Tibial artery (tissue), 4 donors: ENCODE results near the gene STYXL1.

Experiments
- DNase-seq, 2 donors: peaks; one replicate each; pipeline ENCODE4 v3.0.0-alpha.2; 2019
- H3K27ac ChIP-seq, 2 donors: fragments of 200-600 bp; sonication (generic) in 1 of 2; 1 replicate in 1 of 2; 2 replicates in 1 of 2; pipeline ENCODE4 v1.5.1; 2018 to 2019; ENCODE audit warnings: mild to moderate bottlenecking in 1 of 2
- H3K27me3 ChIP-seq, 2 donors: fragments of 200-600 bp; sonication (generic) in 1 of 2; one replicate each; pipeline versions ENCODE4 v1.5.1 to v1.6.0; 2016 to 2019
- H3K36me3 ChIP-seq, 3 donors: fragments of 200-600 bp; sonication (generic) in 2 of 3; one replicate each; pipeline ENCODE4 v1.5.1; 2016 to 2019; ENCODE audit warnings: mild to moderate bottlenecking in 2 of 3
- H3K4me1 ChIP-seq, 4 donors: fragments of 200-600 bp; sonication (generic) in 2 of 4; 1 replicate in 3 of 4; 2 replicates in 1 of 4; pipeline ENCODE4 v1.5.1; 2016 to 2019
- H3K4me3 ChIP-seq, 2 donors: fragments of 200-600 bp; sonication (generic) in 1 of 2; 1 replicate in 1 of 2; 2 replicates in 1 of 2; pipeline ENCODE4 v1.5.1; 2018 to 2019; ENCODE audit warnings: mild to moderate bottlenecking in 2 of 2
- H3K9me3 ChIP-seq, 3 donors: fragments of 200-600 bp; sonication (generic) in 1 of 3; one replicate each; pipeline ENCODE4 v1.5.1; 2016 to 2019
- CTCF ChIP-seq, 2 experiments: fragments of 200-600 bp in 1 of 2; fragments of 450-650 bp in 1 of 2; IDR thresholded peaks; one replicate each; pipeline ENCODE4 v1.5.1; 2017 to 2019; ENCODE audit warnings: antibody characterized with exemption in 2 of 2, mild to moderate bottlenecking in 1 of 2, moderate library complexity in 1 of 2
- intact Hi-C: fragments of 100-400 bp; cut with DNase I; formaldehyde crosslinking; loops from one replicate; pipeline ENCODE4 v1.15.0; 2023; ENCODE audit warnings: low total_unique reads

STYXL1 gene

DNA sequence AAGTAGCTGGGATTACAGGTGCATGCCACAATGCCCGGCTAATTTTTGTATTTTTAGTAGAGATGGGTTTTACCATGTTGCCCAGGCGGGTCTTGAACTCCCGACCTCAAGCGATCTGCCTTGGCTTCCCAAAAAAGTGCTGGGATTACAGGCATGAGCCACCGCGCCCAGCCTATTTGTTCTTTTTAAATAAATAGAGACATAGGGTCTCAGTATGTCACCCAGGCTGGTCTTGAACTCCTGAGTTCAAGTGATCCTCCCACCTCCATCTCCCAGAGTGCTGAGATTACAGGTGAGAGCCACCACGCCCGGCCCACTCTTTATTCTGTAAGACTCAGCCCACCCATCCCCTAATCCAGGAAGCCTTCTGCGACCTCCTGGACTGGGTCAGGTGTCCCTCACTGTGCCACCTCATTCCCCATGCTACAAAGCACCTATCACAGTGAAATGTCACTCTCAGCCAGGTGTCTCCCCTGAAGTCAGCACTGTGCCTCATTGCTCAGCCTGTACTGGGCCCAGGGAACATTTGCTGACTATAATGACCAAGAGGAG lies 56.2 kb downstream of the STYXL1 start:
- peaks cover 12 to 30% (median 25%) of the 10 kb centered on the region in 3 donors for H3K36me3 ChIP-seq
- H3K27me3 ChIP-seq, result no peaks in the 10 kb centered on the region
- intact Hi-C loops, result no loop called here
- H3K4me3 ChIP-seq, result no peak overlapping the region
- H3K27ac ChIP-seq, result peak overlapping the region; percentile 96 to 99
- TF ChIP-seq CTCF (IDR thresholded peaks at IDR 0.05), result no peak
- no peaks in the 10 kb centered on the region for H3K9me3 ChIP-seq
- peaks cover 4 to 56% (median 38%) of the 10 kb centered on the region in 4 donors for H3K4me1 ChIP-seq
- DNase-seq, result peak in 1 of 2 donors; percentile 63

DNA sequence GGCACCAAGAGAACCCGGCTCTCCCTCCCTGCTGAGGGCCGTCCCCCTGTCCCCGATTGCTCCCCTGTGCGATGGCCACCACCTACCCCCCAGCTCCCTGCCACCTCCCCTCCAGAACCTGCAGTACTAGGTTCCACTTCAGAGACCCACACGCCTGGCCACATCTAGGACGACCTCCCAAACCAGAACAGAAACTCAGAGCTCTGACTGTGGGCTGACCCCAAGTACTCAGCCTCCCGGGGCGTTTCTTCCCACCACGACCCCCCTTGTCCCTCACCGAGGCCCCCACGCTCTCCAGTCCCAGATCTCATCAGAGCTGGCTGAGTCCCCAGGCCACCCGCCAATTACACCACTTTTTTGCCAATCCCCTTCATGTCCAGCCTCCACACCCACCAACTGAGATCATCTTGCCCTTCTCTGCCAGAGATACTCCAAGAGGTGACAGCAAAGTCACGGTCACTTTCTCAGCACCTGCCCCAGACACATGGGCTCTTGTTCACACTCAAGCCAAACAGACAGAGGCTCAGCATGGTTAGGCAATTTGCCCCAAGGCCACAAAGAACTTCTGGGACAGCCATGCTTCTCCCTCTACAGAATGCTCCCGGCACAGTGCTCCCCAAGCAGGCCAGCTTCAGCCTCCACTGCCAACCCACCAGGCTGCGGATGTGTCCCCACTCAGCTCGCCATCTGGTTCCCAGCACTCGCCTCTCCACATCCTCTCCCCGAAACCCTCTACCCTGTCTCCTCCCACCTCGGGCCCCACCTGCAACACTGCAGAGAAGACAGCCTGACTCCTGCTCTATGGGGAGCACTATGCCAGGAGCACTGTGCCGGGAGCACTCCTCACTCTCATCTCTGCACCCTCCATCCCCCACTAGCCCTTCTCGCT lies 58.1 kb downstream of the STYXL1 start:
- peak; percentile 62 to 90 for DNase-seq
- H3K27me3 ChIP-seq, result no peaks in the 10 kb centered on the region
- H3K36me3 ChIP-seq, result peaks cover 31 to 49% (median 44%) of the 10 kb centered on the region in 3 donors
- H3K27ac ChIP-seq, result peak overlapping the region; percentile 72 to 99
- intact Hi-C loops, result no loop called here
- peaks cover 4 to 45% (median 29%) of the 10 kb centered on the region in 4 donors for H3K4me1 ChIP-seq
- H3K4me3 ChIP-seq, result peak overlapping the region; percentile 21 to 35
- no peaks in the 10 kb centered on the region for H3K9me3 ChIP-seq
- TF ChIP-seq CTCF (IDR thresholded peaks at IDR 0.05), result no peak

GRCh38 chr7:75988568-75989499 lies 59.0 kb downstream of the STYXL1 start:
- no peak for TF ChIP-seq CTCF (IDR thresholded peaks at IDR 0.05)
- intact Hi-C loops, result no loop called here
- Histone ChIP-seq H3K9me3 (no peaks in the 10 kb centered on the region), H3K4me1 (peaks cover 4 to 45% (median 29%) of the 10 kb centered on the region in 4 donors), H3K27me3 (no peaks in the 10 kb centered on the region), H3K27ac (peak overlapping the region; percentile 72 to 99), H3K4me3 (peak overlapping the region; percentile 21 to 35), H3K36me3 (peaks cover 33 to 58% (median 53%) of the 10 kb centered on the region in 3 donors)
- DNase-seq, result peak in 1 of 2 donors; percentile 84

DNA sequence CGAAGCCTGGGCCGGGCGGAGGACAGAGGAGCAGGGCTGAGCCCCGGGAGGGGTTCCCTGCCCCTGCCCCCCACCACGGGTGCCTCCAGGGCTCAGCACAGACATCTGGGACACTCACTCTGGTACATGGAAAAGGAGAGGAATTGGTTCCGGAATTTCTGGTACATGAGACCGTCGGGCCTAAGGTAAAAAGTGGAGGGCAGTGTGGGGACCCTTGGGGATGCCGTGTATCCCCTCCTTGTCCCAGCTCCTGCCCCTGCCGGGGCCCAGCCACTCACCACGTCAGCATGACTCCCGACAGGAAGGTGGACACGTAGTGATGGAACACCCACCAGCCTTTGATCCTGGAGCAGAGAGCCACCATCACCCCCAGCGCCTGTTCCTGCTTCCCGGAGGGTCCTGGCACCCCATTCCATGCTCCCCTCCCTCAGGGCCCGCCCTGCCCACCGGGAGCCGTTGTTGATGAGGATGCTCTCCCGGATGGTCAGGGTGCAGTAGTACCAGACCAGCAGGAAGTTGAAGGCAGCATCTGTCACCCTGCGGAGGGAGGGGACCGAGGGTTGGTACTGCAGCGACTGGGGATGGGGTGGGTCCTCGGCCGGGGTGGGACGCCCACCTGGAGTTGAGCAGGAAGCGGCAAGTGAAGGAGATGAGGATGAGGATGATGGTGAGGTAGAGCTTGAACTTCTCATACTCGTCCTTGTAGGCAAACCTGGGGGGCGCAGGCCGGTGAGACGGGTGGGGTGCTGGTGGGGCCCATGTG lies 59.8 kb downstream of the STYXL1 start:
- H3K27ac ChIP-seq, result peak overlapping the region in 1 of 2 donors; percentile 3
- no peaks in the 10 kb centered on the region for H3K9me3 ChIP-seq
- DNase-seq, result peak in 1 of 2 donors; percentile 70
- H3K4me3 ChIP-seq, result no peak overlapping the region
- TF ChIP-seq CTCF (IDR thresholded peaks at IDR 0.05), result no peak
- no peaks in the 10 kb centered on the region for H3K27me3 ChIP-seq
- intact Hi-C loops, result no loop called here
- H3K36me3 ChIP-seq, result peaks cover 33 to 66% (median 61%) of the 10 kb centered on the region in 3 donors
- H3K4me1 ChIP-seq, result peaks cover under 1 to 38% (median 22%) of the 10 kb centered on the region in 4 donors
